Esophagus mucosa (tissue), 1 donor: ENCODE data around the gene INPP5F. TPM values are rescaled to one million over a fixed set of nuclear protein-coding genes. Genes with fewer than 3 reads are reported as not detected.
"Not testable (repeated sequence)": the region's sequence is repeated elsewhere in the genome, so short reads cannot be mapped to it uniquely, and the experiment has no call there.

Experiments
- ATAC-seq: fragments of 200-7000 bp; cut with Tn5 transposase; one replicate; pipeline ENCODE4 v1.9.1; 2020
- total RNA-seq: library from RNA; stranded (reverse); gene quantifications from one replicate; pipeline ENCODE4 v1.2.4, GENCODE V29; 2023
- donor health status: DM: yes; HTN: yes; CAD: no.

INPP5F gene
- total RNA-seq, 1 donor from 2014 or later: 7.6 TPM

GRCh38 chr10:119706521-119707278 lies 19.1 kb upstream of the INPP5F start:
- ATAC-seq: no peak

DNA sequence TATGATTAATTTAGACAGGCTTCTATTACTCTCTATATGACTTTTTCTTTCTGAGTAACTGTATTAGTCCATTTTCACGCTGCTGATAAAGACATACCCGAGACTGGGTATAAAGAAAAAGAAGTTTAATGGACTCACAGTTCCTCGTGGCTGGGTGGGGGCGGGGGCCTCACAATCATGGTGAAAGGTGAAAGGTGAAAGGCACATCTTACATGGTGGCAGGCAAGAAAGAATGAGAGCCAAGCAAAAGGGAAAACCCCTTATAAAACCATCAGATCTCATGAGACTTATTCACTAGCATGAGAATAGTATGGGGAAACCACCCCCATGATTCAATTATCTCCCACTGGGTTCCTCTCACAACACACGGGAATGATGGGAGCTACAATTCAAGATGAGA lies 18.5 kb upstream of the INPP5F start:
- not testable (repeated sequence) for ATAC-seq

GRCh38 chr10:119710935-119711334 lies 14.9 kb upstream of the INPP5F start:
- ATAC-seq: not testable (repeated sequence)

DNA sequence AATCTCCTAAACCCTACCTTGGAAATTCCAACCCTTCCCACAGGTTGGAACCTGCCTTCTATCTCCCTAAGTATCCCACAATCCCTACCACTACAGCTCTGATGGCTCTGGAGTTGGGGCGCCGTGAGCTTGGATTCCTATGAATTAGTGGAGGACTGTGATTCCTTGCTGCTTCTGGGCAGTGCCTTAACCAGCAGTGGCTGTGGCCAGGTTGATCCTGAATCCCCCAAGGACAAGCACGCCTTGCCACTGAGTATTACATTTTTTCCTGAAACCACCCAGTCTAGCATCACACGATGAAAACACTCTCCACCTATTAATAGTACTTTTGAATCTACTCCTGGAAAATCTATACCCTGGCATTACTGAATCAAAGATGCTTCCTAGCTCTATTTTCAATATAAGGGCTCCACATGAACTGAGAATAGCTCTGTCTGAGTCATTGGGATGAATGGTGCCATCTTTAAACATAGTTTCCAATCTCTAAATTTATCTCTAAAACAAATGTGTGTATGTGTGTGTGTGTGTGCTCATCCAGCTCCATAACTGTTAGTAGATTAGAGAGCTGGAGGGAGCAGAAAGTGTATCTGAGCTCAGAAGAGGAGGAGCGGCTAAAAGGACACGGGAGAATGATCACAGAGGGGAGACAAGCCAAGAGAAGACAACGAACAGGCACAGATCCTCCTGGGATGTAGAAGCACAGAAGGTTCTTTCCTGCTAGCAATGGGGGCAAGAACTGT lies 11.9 kb upstream of the INPP5F start:
- ATAC-seq: no peak

DNA sequence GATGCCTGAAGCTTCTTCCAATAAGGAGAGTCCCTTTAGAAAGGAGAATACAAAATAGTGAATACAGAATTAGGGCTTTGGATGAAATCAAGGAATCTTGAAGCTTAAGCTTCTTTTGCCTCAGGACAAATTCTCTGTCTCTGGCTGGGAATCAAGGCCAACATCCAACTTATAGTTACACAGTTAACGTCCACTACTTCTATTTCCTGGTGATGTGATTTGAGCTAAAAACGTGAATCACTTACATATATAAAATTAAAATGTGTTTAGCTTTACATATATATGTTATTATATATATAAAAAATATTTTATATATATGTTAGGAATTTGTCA lies 11.4 kb upstream of the INPP5F start:
- ATAC-seq: no peak

DNA sequence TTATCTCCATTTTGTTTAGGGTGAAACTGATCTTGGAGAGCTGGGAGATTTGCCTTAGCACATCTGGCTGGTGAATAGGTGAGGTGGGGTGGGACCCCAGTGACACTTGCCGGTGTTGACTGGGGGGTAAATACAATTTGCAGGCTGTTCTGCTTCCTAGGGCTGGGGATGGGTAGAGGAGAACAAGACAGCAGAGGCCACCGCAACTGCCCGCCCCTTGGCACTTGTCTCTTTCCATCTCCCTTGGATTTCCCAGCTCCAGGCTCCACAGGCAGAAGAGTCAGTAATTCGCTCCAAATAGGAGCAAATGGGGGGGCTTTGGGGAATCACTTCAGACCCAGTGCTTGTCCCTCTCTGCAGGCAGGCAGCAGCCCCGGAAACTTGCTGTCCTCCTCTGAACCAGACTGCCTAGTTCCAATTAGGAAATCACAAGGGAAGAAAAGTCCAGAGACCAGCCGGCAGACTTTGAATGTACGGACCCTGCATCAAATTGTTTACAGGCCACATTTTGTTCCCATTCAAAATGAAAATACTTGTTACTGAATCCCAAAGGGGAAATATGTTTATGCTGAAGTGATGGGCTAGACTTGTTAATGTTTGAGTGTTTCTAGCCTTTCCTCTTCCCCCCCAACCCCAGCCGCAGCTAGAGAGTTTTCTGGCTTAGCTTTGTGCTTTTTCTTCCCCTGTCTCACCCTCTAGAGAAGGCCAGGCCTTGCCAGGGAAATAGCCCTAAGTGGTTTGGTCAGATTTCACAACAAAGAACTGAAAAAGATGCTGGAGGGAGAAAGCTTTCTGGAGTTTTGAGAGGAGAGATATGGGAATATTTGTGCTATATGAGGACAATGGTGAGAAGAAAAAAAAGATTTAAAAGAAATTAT lies 10.0 kb upstream of the INPP5F start:
- ATAC-seq: no peak

GRCh38 chr10:119723161-119723560 lies 2.7 kb upstream of the INPP5F start:
- ATAC-seq: no peak

GRCh38 chr10:119723624-119724023 lies 2.2 kb upstream of the INPP5F start:
- ATAC-seq: no peak

DNA sequence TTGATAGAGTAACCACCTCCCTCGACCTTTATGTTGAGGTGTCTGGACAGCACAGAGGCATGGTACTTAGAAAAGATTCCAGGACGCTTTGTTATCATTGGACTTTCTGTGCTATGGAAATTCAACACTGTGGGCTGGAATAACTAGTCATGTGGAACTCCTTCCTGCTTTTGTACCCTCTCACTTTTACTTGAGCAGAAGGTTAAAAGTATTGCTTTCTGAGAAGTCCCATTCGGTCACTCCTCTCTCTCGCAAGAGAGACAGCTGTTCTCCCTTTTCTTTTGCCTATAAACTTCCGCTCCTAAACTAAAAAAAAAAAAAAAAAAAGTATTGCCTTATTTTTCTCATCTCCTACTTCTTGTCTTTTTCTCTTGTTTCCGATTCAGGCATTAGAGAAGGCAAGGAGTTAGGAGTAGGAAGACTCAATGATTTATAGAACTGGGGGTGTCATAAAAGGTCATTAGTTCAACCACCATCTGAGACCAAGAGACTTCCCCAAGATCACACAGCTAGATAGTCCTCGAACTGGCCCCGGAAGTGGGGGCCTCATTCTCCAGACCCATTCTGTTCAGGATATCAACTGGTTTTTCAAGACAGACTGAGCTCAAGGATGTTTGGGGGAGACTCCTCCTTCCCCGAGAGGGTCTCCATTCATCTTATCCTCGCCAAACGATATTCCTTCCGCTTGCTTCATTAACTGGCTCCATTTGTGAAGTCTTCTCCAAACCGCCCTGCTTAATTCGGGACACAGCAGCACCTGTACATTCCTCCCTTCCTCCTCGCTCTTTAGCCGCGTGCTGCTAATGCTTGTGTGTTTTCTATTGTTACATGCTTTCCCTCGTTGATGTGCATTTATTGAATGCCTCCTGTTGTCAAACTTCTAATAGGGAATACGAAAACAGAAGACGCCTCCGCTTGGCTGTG lies 995 bp upstream of the INPP5F start:
- no peak for ATAC-seq

- ATAC-seq: no peak
These were observed 378 bp upstream of the INPP5F start for GRCh38 chr10:119725517-119725827.

DNA sequence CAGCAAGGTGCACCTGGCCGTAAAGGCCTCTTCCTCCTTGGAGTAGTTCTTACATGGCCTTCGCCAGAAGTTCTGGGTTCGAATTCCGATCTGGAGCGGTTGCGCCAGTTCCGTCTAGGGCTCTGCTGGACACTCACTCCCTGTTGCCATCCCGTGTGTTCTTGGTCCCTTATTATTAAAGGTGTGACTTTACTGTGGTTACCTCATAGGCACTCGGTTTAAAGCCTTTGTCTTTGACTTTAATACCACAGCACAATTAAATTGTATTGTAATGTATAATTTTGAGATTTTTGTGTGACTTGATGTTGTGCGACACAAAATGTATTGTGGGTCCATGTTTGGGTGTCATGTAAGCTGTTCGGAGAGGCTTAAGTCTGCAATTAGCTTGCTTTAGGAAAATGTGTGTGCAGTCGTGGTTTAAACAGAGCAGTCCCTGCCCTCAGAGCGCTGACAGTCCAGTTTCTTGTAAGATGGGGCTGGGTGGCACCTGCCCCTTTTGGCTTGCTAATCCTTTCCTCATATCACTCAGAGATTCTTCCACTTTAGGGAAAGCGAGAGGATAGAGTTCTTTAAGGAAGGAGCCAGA lies 919 bp downstream of the INPP5F start:
- no peak for ATAC-seq

DNA sequence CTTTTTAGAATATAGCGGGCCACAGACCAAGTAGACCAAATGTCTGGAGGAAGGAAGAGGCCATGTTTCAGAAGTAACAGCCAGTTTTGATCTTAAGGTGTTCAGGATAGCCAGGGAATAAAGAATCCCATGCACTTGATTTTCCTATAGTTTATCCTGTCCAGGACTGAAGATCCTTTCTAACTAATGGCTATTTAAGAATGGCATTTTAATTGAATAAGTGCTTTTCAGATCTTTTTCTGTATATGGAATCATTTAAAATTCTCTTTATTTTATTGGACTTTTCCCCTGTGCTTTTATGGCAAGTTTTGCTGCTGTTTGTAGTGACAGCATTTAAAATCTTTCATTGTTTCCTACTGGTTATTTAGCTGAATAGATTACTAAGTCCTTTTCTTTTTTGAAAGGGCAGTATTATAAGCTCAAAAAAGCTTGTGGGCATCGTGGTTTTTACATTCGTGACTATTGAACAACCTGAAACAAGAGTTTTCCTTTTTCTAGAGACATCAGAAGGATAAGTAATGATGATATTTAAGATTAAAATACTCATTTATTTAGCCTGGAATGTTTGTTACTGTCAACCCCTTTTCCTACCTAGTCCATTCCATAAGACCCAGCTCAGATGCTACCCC lies 2.4 kb downstream of the INPP5F start:
- no peak for ATAC-seq

DNA sequence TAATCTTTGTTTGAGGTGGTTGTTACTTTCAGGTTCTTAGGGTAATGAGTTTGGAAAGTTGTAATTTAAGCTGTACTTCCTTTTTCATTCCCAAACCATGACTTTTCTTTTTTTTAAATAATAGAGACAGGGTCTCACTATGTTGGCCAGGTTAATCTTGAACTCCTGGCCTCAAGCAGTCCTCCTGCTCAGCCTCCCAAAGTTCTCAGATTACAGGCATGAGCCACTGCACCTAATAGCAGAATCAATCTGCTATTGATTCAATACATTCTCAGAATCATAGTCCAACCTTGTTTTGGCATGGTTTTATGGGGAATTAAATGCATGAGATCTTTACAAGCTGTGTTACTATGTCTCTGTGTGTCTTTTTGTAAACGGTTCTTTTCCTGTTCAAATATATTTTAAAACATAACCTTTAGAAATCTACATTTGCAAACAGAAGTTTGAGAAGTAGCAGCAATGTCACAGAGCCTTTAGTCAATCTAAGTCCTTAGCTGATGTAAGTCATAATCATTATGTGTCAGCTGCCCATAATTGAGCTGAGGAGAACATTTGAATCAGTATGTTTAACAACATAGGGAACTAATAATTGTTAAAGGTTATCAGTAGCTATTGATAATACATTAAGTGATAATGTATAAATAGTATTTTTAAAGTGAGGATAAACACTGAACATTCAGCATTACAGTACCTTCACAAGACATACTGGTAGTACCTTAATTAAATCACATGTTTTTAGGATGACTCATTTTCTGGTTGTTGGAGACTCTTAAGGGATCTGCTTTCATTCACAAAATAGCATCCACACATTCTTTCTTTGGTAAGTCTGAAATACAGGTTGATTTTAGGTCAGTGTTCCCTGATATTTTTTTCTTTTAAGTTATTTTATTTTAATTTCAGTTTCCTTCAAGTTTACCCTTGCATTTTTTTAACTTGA lies 8.8 kb downstream of the INPP5F start:
- no peak for ATAC-seq

DNA sequence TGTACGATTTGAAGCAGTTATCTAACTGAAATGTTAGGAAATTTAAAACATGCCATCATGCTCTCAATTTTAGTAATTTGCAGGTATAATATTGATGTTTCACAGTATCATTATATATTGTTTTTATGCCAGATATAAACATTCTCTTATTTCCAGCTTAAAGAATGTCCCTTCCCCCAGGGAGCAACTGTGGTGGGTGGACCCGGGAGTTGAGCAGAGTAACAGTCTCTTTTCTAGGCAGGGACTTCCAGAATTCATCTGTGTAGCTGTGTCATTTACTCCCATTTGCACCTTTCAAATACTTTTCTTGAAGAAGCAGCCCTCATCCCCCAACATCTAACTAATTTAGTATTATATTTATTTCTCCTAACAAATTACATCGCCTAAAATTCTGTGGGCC lies 9.6 kb downstream of the INPP5F start:
- no peak for ATAC-seq

DNA sequence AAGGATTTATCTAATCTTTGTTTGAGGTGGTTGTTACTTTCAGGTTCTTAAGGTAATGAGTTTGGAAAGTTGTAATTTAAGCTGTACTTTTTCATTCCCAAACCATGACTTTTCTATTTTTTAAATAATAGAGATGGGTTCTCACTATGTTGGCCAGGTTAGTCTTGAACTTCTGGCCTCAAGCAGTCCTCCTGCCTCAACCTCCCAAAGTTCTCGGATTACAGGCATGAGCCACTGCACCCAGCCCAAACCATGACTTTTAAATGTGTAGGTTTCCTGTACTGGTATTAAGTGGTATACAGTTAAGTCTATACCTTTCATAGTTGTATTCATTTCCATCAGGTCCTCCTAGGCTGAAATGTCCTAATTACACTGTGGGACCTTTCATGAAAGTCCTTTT lies 10.4 kb downstream of the INPP5F start:
- no peak for ATAC-seq

DNA sequence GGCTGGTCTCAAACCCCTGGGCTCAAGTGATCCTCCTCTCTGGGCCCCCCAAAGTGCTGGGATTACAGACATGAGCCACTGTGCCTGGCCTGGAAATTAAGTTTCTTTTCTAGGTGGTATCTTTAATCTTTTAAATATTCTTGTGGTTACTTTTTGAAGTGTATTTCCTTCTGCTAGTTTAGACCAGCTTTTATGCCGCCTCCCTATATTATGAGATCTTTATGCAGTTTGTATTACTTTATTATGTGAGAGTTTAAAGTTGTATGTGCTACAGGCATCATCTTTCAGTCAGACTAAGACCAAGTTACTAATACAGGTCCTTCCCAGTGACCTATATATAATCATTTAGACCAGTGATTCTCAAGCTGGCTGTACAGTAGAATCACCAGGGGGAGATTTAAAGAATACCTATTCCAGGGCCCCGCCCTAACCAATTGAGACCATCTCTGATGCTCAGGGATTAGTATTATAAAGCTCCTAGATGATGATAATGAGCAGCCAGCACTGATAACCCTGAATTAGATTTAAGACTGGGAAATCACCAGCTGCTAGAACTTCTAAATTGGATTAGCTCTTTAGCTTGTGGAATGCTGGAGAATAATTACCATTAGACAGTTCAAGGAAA lies 11.3 kb downstream of the INPP5F start:
- no peak for ATAC-seq

DNA sequence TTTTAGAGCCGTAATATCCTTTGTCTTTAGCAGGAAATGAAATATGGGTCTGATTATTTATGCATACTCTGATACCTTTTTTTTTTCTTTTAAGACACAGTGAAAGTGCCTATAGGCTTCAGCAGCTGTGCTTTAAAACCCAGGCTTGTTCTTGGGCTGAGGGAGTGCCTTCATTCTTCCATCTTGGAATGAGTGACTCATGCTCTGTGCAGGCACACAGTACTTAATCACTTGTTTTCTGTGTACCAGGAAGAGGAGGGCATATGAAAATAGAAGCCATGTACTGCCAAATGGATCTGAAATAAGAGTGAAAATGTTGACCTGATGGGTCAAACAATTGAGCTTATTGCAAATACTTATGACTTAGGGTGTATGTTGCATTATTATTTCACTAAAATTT lies 12.0 kb downstream of the INPP5F start:
- ATAC-seq: peak; percentile 97

- ATAC-seq: no peak
These were observed 13.1 kb downstream of the INPP5F start for GRCh38 chr10:119738962-119739361.

DNA sequence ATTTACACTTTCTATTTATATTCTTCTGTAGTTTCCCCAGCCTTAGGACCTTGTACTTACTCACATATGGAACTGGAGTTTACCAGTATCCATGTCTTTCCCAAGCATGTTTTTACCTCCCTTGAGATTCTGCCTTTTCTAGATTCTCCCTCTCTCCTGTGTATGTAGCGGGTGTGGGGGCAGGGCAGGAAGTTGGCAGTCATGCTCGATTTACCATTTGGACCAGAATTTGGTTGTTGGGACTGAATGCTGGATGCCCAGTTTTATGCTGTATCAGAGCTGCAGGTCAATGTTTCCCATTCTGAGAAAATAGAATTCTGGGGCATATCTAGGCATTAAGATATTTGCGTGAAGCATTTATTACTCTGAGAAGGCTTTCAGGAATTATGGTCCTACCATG lies 14.2 kb downstream of the INPP5F start:
- no peak for ATAC-seq
